Epidermal melanocyte (primary cell): Measurements from ENCODE around the gene CAMKK1.
A peak's percentile ranks its signal among the peaks of the same experiment; 100 is the strongest.

ENCODE experiments used
- DNase-seq: peaks from one replicate; pipeline ENCODE4 v3.0.0; 2011; ENCODE audit warnings: low spot score; ENCODE audit not compliant: insufficient read length

CAMKK1 gene

GRCh38 chr17:3918372-3919122 lies 25.7 kb upstream of the CAMKK1 start:
- DNase-seq = no peak

- DNase-seq = no peak
Measured at GRCh38 chr17:3917391-3917931, 24.6 kb upstream of the CAMKK1 start.

GRCh38 chr17:3916825-3917224 lies 24.0 kb upstream of the CAMKK1 start:
- DNase-seq = no peak

GRCh38 chr17:3915995-3916696 lies 23.3 kb upstream of the CAMKK1 start, which contains the start of gene P2RX1:
TSS of gene P2RX1 (minus strand) at chr17:3916465. CDS start at chr17:3916225, 240 bp downstream.
- DNase-seq = no peak

- no peak for DNase-seq
Measured at GRCh38 chr17:3915581-3915994, 22.7 kb upstream of the CAMKK1 start.

GRCh38 chr17:3914312-3914670 lies 21.4 kb upstream of the CAMKK1 start:
- DNase-seq = no peak

- peak; percentile 90 for DNase-seq
Measured at GRCh38 chr17:3913531-3914311, 20.9 kb upstream of the CAMKK1 start.

- DNase-seq = no peak
Measured at GRCh38 chr17:3912827-3913226, 20.0 kb upstream of the CAMKK1 start.

GRCh38 chr17:3911271-3912053 lies 18.6 kb upstream of the CAMKK1 start:
- no peak for DNase-seq

GRCh38 chr17:3910420-3911270 lies 17.8 kb upstream of the CAMKK1 start:
- DNase-seq = no peak

- DNase-seq = no peak
Measured at GRCh38 chr17:3909257-3909656, 16.4 kb upstream of the CAMKK1 start.

GRCh38 chr17:3907483-3908216 lies 14.8 kb upstream of the CAMKK1 start:
- DNase-seq = no peak

- DNase-seq = no peak
Measured at GRCh38 chr17:3906881-3907280, 14.0 kb upstream of the CAMKK1 start.

GRCh38 chr17:3905017-3905520 lies 12.2 kb upstream of the CAMKK1 start:
- DNase-seq = no peak

GRCh38 chr17:3904501-3904900 lies 11.6 kb upstream of the CAMKK1 start:
- no peak for DNase-seq

- DNase-seq = no peak
Measured at GRCh38 chr17:3903881-3904290, 11.0 kb upstream of the CAMKK1 start.

GRCh38 chr17:3903051-3903825 lies 10.4 kb upstream of the CAMKK1 start:
- no peak for DNase-seq

- DNase-seq = no peak
Measured at GRCh38 chr17:3900646-3901045, 7.8 kb upstream of the CAMKK1 start.
